Activated B cell treated with CpG ODN at 0.5 μM for 24 hours (primary cell): ENCODE results near the gene PODXL. TPM values are rescaled to one million over a fixed set of nuclear protein-coding genes. Genes with fewer than 3 reads are reported as not detected.

Source experiments
- ATAC-seq: fragments of 200-7000 bp; cut with Tn5 transposase; one replicate; pipeline ENCODE4 v1.10.0; 2021; ENCODE audit warnings: low read depth, mild to moderate bottlenecking, moderate library complexity
- CTCF ChIA-PET: fragments of 350-600 bp; sonication (Branson Sonifier 250); formaldehyde crosslinking; loops from one replicate; lab custom pipeline; 2021; ENCODE audit warnings: antibody characterized with exemption; lab: Charles Lee
- POLR2A ChIA-PET: fragments of 350-600 bp; sonication (Branson Sonifier 250); formaldehyde crosslinking; loops from one replicate; lab custom pipeline; 2021; ENCODE audit warnings: antibody characterized with exemption; lab: Charles Lee
- DNase-seq: peaks from one replicate; pipeline ENCODE4 v3.0.0; 2022
- H3K27ac Mint-ChIP-seq: one replicate; pipeline ENCODE4 v1.8.0; 2020; ENCODE audit warnings: mixed read lengths
- H3K27me3 Mint-ChIP-seq: one replicate; pipeline ENCODE4 v1.8.0; 2021; ENCODE audit warnings: mixed read lengths
- H3K36me3 Mint-ChIP-seq: one replicate; pipeline ENCODE4 v1.8.0; 2021; ENCODE audit warnings: low read depth, mixed read lengths
- H3K4me1 Mint-ChIP-seq: one replicate; pipeline ENCODE4 v1.8.0; 2021; ENCODE audit warnings: mixed read lengths
- H3K4me3 Mint-ChIP-seq: one replicate; pipeline ENCODE4 v1.8.0; 2020; ENCODE audit warnings: mild to moderate bottlenecking, mixed read lengths
- H3K9me3 Mint-ChIP-seq: one replicate; pipeline ENCODE4 v1.8.0; 2020; ENCODE audit warnings: mixed read lengths
- CTCF ChIP-seq: fragments of 200-600 bp; IDR thresholded peaks from one replicate; pipeline ENCODE4 v1.8.0; 2022; ENCODE audit warnings: antibody characterized with exemption, mild to moderate bottlenecking
- intact Hi-C: fragments of 100-400 bp; cut with micrococcal nuclease; formaldehyde crosslinking; loops from one replicate; pipeline ENCODE4 v1.15.1; 2024
- total RNA-seq: library from RNA; stranded (reverse); gene quantifications from 2 replicates; pipeline ENCODE4 v1.2.3, GENCODE V29; 2022

The PODXL gene
- total RNA-seq, 1 donor from 2014 or later, result 1.4 TPM

- no peak for TF ChIP-seq CTCF
- CTCF ChIA-PET, result interaction anchor here (1.0 to 1.8 kb wide), 2 partner anchors 137 to 144 kb away, joined by 3 to 4 read pairs; no protein-coding TSS in a partner anchor
- Mint-ChIP-seq H3K9me3 (no peaks in the 10 kb centered on the region), H3K27me3 (peaks cover 3% of the 10 kb centered on the region), H3K4me1 (peaks cover 23% of the 10 kb centered on the region), H3K36me3 (no peaks in the 10 kb centered on the region), H3K27ac (no peak overlapping the region), H3K4me3 (no peak overlapping the region)
- DNase-seq, result no peak
- POLR2A ChIA-PET, result no interaction called here
- intact Hi-C loops, result loop anchor here (5.0 kb wide), 1 partner anchor 439 kb away; no protein-coding TSS in a partner anchor
- no peak for ATAC-seq
Observed at GRCh38 chr7:131511071-131511470, 45.4 kb downstream of the PODXL start.

GRCh38 chr7:131509781-131510180 lies 46.6 kb downstream of the PODXL start:
- no peaks in the 10 kb centered on the region for H3K9me3 Mint-ChIP-seq
- no peak for ATAC-seq
- H3K27ac Mint-ChIP-seq, result no peak overlapping the region
- CTCF ChIA-PET, result no interaction called here
- POLR2A ChIA-PET, result no interaction called here
- DNase-seq, result no peak
- no peak for TF ChIP-seq CTCF
- intact Hi-C loops, result loop anchor here (5.0 kb wide), 2 partner anchors 48 to 437 kb away; partner anchors contain the start of gene PODXL
- H3K4me3 Mint-ChIP-seq, result no peak overlapping the region
- H3K36me3 Mint-ChIP-seq, result no peaks in the 10 kb centered on the region
- H3K27me3 Mint-ChIP-seq, result peaks cover 3% of the 10 kb centered on the region
- peaks cover 24% of the 10 kb centered on the region for H3K4me1 Mint-ChIP-seq

- no peak overlapping the region for H3K4me3 Mint-ChIP-seq
Observed at GRCh38 chr7:131508754-131509486, 47.5 kb downstream of the PODXL start.

GRCh38 chr7:131507592-131508331 lies 48.7 kb downstream of the PODXL start:
- CTCF ChIA-PET, result interaction anchor here (1.0 to 3.3 kb wide), 5 partner anchors 9 to 147 kb away, joined by 3 to 25 read pairs (median 3); no protein-coding TSS in a partner anchor
- POLR2A ChIA-PET, result no interaction called here
- ATAC-seq (peak; percentile 91), DNase-seq (peak; percentile 67)
- intact Hi-C loops, result loop anchor here (1.0 to 5.0 kb wide), 2 partner anchors 50 to 147 kb away; partner anchors contain the start of gene PODXL
- no peak overlapping the region for H3K27ac Mint-ChIP-seq
- H3K4me1 Mint-ChIP-seq, result peaks cover 18% of the 10 kb centered on the region
- no peak overlapping the region for H3K4me3 Mint-ChIP-seq
- no peaks in the 10 kb centered on the region for H3K9me3 Mint-ChIP-seq
- no peaks in the 10 kb centered on the region for H3K36me3 Mint-ChIP-seq
- TF ChIP-seq CTCF, result peak; percentile 50
- peaks cover 3% of the 10 kb centered on the region for H3K27me3 Mint-ChIP-seq

More at GRCh38 chr7:131508754-131509486, 47.5 kb downstream of the PODXL start:
- Mint-ChIP-seq H3K9me3 (no peaks in the 10 kb centered on the region), H3K27ac (no peak overlapping the region), H3K4me1 (peaks cover 25% of the 10 kb centered on the region), H3K27me3 (peaks cover 3% of the 10 kb centered on the region), H3K36me3 (no peaks in the 10 kb centered on the region)
- CTCF ChIA-PET, result interaction anchor here (1.0 to 3.3 kb wide), 3 partner anchors 12 to 146 kb away, joined by 3 to 25 read pairs (median 3); no protein-coding TSS in a partner anchor
- no peak for ATAC-seq
- POLR2A ChIA-PET, result no interaction called here
- intact Hi-C loops, result loop anchor here (1.0 to 5.0 kb wide), 2 partner anchors 48 to 145 kb away; partner anchors contain the start of gene PODXL
- no peak for TF ChIP-seq CTCF
- DNase-seq, result no peak
